Stimulated activated CD4-positive, alpha-beta T cell treated with anti-CD3 and anti-CD28 coated beads, Interleukin-12 subunit alpha, Interleukin-12 subunit beta, amount 100 ng/mL, for 48 hours (primary cell): ENCODE data around the gene PAFAH1B1.
"Not testable (repeated sequence)": the region's sequence is repeated elsewhere in the genome, so short reads cannot be mapped to it uniquely, and the experiment has no call there.

Experiments used
- DNase-seq, 3 donors: peaks; one replicate each; pipeline ENCODE4 v3.0.0-alpha.2; 2020; ENCODE audit warnings: low read depth in 2 of 3, low spot score in 1 of 3

PAFAH1B1 gene

DNA sequence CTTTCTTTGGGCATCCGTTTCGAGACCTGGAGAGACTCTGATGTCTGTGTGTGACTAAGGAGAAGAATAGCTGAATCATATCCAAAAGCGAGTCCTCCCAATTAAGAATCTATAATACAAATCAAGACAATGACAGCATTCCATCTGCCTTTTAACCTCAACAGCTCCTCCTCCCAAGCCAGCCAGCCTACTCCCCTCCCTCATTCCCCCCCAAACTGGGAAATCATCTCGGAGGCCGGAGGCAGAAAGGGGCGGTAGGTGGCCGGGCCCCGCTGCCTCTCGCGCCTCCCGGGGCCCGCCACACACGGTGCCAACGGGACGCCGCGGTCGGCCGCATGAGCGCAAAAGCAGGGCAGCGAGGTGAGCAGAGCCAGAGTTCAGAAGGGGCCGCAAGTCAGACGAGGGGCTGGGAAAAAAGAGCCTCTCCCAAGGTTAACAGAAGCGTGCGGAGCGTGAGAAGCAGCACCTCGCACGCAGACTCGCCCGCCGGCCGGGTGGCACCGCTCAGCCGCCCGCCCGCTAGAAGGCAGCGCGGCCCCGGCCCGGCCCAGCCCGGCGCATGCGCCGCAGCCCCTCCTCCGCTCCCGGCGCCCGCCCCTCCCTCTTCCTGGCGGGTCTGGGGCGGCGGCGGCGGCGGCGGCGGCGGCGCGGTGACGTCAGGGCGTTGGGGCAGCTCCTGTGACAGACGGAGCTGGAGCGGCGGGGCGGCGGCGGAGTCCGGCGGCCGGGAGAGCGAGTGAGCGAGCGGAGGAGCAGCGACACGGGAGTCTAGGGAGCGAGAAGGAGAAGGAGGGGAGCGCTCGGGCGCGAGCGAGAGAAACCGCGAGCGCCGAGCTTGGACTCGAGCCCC, at the start of gene PAFAH1B1:
Gene PAFAH1B1, plus strand, starts transcription at position 684 of the 850 bp plus-strand sequence. CDS start 44,635 bp downstream, outside the sequence.
- peak; percentile 84 to 94 (median 89) for DNase-seq

DNA sequence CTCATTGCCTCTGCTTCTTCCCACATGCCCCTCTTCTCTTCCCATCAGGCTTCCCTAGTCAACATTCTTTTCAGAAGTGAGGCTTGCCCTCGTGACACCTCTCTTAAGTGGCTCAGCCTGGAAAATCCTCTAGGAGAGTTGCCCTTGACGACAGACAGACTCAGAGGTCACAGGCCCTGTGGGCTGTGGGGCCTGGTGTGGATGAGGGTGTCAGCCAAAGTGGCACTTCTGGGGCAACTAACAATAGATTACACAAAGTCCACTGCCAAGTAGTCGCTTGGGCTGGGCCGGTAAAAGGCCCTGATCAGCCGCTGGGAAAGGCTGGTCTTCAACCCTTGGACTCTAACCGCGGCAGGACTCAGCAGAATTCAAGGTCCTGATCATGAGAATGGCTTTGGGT, 48.1 kb upstream of the PAFAH1B1 start:
- DNase-seq = no peak

DNA sequence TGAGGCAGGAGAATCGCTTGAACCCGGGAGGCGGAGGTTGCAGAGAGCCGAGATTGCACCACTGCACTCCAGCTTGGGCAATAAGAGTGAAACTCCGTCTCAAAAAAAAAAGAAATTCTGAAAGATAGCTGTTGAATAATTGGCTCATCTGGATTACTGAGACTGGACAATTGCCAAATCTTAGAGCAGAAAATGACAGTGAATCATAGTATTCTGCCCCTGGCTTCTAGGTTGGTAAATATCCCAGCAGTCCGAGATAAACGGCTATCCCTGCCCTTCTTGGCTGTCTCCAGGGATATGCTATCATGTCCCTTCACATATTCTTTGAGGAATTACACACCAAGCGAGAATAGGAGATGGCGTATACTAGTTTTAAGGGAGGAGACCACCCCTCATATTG, 46.3 kb upstream of the PAFAH1B1 start:
- no peak for DNase-seq

DNA sequence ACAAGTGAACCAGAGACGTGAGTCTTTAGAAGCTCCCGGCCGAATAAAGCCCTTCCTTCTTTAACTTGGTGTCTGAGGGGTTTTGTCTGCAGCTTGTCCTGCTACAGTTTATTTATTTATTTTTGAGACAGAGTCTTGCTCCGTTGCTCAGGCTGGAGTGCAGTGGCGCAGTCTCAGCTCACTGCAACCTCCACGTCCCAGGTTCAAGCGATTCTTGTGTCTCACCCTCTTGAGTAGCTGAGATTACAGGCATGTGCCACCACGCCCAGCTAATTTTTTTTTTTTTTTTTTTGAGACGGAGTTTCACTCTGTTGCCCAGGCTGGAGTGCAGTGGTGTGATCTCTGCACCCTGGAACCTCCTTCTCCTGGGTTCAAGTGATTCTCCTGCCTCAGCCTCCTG, 45.4 kb upstream of the PAFAH1B1 start:
- not testable (repeated sequence) for DNase-seq

DNA sequence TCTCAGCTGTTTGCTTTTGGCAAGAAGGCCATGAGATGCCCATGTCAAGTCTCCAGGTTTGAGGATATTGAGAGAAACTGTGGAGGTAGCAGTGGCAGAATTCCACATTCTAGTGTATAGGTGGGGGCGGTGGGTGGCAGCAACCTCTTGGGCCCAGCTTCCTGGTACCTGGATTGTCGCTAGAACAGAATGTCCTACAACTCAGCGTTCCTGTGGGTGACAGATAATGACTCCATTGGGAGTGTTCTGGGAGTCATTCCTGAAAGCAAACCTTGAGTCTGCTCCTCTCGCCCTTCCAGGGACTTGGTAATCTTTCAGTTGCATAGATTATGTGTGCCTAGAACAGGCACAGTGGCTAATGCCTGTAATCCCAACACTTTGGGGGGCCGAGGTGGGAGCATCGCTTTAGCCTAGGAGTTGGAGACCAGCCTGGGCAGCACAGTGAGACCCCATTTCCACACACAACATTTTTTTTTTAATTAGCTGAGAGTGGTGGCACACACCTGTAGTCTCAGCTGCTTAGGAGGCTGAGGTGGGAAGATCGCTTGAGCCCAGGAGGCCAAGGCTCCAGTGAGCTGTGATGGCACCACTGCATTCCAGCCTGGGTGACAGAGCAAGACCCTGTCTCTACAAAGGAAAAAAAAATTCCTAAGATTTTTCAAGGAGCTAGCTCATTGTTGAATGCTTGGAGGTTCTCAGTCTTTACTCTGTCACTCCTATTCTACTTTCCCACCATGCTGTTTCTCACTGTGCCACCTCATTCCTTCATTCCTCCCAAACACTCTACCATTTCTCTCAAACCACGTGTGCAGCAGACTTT, 43.9 kb upstream of the PAFAH1B1 start:
- DNase-seq = no peak

DNA sequence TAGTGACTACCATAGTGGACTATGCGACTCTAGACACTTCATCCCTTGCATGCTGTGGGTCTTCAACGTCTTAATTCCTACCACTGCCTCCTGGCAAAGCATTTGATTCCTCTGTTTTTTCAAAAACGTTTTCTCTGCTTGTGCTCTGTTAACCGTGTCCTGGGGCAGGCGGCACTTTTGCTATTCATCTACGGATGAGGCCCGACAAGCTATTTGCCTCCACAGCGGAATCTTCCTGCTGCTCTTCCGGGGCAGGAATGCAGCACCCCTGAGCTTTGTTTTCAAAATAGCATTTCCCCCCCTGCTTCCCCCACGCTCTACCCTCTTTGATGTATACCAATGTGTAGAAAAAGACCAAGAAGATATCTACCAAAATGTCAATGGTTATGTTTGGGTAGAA, 42.0 kb upstream of the PAFAH1B1 start:
- DNase-seq = no peak

DNA sequence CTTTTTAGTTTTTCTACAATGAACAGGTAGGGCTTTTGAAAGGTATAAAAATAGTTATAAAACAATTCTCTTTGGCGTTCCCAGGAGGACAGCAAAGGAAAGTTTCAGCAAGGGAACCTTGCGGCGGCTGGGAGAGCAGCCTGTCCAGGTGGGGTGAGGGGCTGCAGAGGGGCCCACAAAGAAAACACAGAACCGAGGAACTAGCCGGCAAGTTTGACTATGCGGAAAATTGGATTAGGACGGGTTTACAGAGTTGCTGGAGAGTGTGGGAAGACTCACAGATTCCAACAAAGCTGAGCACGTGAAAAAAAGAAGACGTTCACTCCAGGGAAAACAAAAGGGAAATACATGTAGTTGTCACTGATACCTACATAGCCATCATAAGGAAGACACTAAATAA, 41.5 kb upstream of the PAFAH1B1 start:
- DNase-seq = no peak

DNA sequence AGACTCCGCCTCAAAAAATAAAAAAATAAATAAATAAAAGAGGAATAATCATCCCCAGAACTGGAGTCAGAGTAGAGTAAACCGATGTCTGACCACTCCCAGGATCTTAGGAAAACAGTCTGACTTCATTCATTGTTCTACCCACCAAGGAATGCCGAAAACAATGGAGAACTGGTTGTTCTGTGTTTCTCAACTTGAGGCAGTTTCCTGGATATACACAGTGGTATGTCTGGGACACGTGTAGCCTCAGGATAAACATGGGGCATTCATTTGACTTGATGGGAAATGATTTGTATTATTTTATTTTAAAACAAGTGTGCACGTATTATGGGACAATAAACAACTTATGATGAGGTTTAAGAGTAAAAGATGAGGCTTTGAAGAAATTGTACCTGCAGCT, 32.8 kb upstream of the PAFAH1B1 start:
- DNase-seq = no peak

DNA sequence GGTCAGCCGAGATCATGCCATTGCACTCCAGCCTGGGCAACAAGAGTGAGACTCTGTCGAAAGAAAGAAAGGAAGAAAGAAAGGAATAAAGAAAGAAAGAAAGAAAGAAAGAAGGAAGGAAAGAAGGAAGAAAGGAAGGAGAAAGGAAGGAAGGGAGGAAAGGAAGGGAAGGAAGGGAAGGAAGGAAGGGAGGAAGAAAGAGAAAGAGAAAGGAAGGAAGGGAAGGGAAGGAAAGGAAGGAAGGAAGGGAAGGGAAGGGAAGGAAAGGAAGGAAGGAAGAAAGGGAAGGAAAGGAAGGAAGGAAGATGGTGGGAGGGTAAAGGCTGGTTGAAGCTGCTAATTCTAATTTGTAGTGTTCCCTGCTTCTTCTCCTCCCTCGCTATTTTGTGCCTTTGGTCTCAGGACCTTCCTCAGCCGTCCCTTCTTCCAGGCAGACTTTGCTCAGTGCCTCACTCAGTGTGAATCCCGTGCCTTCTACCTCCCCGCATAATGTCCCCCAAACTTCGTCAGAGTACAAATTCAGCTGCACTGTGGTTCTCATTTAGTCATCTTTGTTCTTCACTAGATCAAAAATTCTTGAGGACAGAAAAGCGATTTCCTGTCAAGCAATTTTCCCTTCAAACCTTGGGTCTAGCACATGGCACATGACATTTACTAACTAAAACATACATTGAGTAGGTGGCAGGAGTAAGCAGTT, 31.1 kb upstream of the PAFAH1B1 start:
- DNase-seq = no peak

DNA sequence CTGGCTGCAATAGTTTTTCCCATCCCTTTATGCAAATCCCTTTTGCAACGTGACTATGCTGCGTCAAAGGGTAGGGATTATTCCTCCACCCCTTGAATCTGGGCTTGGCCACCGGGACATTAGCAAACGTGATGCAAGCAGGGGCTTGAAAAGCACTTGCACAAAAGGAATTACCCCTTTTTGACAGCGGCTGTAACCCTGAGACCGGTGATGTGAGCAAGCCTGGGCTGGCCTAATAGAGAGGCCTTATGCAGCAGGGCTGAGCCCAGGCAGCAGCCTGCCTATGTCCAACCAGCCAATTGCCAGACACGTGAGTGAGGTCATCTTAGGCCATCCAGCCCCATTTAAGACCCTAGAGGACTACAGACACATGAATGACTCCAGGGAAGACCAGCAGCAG, 30.4 kb upstream of the PAFAH1B1 start:
- no peak for DNase-seq

DNA sequence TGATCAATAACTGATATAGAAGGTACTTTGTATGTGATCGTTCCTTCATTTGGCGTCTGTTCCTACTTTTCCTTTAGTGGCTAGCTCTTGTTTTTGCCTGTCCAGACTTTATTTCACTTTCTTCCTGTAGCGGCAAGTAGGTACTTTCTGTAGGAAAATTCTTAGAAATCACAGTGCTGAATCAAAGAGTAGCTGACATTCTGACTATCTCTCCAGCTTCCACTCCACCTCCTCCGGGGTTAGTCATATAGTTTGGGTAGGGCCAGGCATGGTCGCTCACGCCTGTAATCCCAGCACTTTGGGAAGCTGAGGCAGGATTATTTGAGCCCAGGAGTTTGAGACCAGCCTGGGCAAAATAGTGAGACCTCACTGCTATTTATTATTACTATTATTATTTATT, 29.9 kb upstream of the PAFAH1B1 start:
- DNase-seq = no peak

DNA sequence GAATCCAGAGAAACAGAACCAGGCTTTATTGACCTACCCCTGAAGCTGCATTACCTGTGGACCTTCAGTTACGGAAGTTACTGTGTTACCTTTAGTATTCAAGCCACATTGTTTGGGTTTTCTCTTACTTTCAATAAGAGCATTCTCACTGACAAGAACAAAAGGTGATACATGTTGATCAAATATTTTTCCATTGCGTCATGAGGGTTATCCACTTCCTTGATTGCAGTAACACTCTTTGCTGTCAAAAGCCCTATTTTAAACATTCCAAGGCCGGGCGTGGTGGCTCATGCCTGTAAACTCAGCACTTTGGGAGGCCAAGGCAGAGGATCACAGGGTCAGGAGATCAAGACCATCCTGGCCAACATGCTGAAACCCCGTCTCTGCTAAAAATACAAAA, 28.6 kb upstream of the PAFAH1B1 start:
- no peak for DNase-seq

DNA sequence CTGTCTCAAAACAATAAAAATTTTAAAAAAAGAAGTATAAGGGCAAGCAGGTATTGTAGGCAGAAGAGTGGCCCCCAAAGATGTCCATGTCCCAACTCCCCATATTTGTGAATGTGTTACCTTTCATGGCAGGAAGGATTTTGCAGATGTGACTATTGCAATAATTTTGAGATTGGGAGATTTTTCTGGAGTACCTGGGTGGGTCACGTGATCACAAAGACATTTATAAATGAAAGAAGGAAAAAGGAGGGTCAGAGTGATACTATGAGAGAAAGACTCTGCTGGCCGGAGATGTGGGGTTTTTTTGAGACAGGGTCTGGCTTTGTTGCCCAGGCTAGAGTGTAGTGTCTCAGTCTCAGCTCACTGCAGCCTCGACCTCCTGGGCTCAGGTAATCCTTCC, 27.4 kb upstream of the PAFAH1B1 start:
- DNase-seq = no peak

DNA sequence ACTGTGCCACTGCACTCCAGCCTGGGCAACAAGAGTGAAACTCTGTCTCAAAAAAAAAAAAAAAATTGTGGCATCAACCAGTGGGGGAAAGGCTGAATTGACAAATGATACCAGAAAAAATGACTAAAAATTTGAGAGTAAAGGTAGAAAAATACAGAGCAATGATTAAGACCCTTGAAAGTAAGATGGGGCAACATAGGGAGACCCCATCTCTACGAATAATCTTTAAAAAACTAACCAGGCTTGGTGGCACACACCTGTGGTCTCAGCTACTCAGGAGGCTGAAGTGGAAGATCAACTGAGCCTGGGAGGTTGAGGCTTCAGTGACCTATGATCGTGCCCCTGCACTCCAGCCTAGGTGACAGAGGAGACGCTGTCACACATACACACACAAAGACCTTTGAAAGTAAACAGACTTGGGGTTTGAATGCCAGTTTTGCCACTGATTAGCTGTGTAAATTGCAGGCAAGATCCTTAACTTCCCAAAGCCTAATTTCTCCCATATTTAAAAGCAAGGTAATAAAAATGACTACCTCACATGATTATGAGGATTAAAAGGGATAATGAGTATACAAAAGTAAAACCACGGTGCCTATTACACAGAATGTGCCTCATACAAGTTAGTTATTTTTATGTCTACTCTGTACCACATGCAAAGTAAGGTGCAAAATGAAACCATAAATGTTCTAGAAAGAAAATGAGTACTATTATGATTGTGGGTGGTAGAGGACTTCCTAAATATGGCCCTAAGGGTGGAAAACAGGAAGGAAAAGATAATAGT, 21.7 kb upstream of the PAFAH1B1 start:
- no peak for DNase-seq

DNA sequence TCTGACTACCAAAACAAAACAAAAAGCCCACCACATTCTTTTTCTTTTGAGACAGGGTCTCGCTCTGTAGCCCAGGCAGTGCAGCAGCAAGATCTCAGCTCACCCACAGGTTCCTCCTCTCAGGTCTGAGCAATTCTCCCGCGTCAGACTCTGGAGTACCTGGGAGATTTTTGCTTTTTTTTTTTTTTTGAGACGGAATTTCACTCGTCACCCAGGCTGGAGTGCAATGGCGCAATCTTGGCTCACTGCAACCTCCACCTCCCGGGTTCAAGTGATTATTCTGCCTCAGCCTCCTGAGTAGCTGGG, 21.2 kb upstream of the PAFAH1B1 start:
- DNase-seq = not testable (repeated sequence)

DNA sequence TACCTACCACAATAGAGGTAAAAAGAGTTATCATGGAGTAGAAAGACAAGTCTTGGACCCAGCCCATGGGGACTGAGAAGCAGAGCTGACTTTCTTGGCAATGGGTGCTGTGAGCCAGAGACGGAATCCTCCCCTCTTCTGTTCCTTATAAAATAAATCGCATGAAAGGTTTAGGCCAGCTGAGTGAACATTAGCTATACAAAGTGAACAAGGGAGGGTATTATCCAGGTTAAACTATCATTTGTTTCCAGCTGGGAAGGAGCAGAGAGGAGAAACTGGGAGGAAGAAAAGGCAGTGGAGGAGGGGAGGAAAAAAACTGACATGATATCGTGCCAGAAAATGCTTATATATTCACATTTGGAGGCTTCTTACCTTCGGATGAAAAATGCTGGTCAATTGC, 13.3 kb upstream of the PAFAH1B1 start:
- no peak for DNase-seq

DNA sequence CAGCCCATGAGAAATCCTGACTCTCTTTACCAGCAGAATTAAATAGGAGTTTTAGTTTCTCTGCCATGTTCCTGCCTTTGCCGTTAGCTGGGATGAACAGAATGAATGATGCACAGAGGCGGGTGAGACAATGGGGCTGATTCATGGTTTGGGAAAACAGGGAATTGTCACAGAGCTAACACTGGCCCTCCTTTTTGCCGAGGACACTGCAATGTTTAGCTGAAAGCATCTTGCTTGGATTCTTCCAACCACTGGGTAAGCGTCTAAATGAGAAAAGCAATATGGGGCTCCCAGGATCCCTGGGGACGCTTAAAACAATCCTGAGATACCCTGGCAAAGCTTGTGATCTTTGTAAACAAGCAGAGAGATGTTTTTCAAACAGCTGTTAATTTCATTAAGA, 12.8 kb upstream of the PAFAH1B1 start:
- DNase-seq = no peak

DNA sequence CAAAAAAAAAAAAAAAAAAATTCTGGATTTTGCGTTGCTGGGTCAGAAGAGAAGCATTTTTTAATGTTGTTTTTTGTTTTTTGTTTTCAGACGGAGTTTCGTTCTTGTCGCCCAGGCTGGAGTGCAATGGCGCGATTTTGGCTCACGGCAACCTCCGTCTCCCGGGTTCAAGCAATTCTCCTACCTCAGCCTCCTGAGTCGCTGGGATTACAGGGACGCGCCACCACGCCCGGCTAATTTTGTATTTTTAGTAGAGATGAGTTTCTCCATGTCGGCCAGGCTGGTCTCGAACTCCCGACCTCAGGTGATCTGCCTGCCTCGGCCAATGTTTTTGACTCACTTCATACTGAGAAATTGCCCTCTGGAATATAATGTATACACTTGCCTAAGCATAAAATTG, 11.0 kb upstream of the PAFAH1B1 start:
- no peak for DNase-seq

DNA sequence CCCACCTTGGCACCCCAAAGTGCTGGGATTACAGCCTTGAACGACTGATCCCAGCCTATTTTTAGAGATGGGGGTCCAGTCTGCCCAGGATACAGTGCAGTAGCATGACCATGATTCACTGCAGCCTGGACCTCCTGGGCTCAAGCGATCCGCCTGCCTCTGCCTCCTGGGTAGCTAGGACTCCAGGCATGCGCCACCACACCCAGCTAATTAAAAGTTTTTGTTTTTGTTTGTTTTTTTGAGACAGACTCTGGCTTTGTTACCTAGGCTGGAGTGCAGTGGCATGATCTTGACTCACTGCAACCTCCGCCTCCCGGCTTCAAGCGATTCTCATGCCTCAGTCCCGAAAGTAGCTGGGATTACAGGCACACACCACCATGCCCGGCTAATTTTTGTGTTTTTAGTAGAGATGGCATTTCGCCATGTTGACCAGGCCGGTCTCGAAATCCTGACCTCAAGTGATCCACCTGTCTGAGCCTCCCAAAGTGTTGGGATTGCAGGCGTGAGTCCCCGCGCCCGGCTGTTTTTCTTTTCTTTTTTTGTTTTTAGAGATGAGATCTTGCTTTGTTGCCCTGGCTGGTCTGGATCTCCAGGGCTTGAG, 2.3 kb upstream of the PAFAH1B1 start:
- DNase-seq = no peak

DNA sequence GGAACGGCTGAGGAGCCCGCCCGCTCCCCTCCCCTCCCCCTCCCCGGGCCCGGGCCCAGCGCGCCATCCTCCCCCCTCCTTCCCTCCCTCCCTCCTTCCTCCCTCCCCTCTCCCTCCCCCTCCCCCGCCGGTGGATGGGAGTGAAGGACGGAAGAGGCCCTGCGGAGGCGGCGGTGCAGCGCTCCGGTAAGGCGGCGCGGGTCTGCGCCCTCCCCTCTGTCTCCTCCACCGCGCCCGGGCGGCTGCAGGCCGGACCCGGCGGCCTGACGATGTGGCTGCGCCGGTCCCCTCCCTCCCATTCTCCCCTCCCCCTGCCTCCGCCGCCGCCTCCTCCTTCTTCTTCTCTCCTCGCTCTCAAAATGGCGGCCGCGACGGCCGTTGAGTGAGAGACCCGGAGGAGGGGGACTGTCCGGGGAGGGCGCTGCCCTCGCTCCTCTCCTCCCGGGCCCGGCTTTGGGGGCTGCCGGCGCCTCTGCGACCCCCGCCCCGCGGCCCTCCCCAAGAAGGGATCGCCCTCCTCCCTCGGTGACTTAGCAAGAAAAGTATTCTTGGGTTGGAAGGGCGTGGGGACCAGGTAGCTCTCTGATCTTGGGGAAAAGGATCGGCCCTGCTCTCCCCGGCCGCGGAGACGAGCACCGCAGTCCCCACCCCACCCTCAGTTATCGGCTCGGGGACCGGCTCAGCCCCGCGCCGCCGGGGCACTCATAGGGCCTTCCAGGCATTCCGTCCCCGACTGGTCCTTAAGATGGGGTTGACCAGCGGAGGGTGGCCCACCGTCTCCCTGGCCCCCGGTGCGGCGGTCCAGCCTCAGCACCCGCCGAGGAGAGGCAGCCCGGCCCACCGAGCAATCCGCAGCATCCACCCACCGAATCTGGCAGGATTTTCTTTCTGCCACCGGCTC, 617 bp downstream of the PAFAH1B1 start:
- DNase-seq = peak; percentile 69 to 80 (median 69)
